HepG2 (cell line): ENCODE measurements around the gene IL17RC. TPM values are rescaled to one million over a fixed set of nuclear protein-coding genes. Genes with fewer than 3 reads are reported as not detected.

Experiments used
- AHR ChIP-seq: IDR thresholded peaks from 2 replicates; pipeline ENCODE4 v1.6.1; 2018; ENCODE audit warnings: missing genetic modification reagents, missing compliant biosample characterization
- AKNA ChIP-seq: sonication (generic); formaldehyde crosslinking; IDR thresholded peaks from 2 replicates; pipeline ENCODE4 v1.4.0; 2020; ENCODE audit warnings: missing genetic modification reagents, borderline replicate concordance
- EP300 ChIP-seq, 3 experiments: sonication (generic) in 1 of 3; formaldehyde crosslinking in 1 of 3; IDR thresholded peaks; 2 replicates each; pipeline versions ENCODE4 v1.5.1 to v1.6.1; 2011 to 2020; ENCODE audit warnings: low read depth in 2 of 3, low read length in 2 of 3, borderline replicate concordance in 1 of 3, improper control_type of control experiment in 1 of 3, mild to moderate bottlenecking in 1 of 3, missing genetic modification reagents in 1 of 3, moderate library complexity in 1 of 3
- ETS1 ChIP-seq: sonication (generic); formaldehyde crosslinking; IDR thresholded peaks from 2 replicates; pipeline ENCODE4 v1.4.0; 2020; ENCODE audit warnings: missing genetic modification reagents
- FOXP4 ChIP-seq: sonication (generic); formaldehyde crosslinking; IDR thresholded peaks from 2 replicates; pipeline ENCODE4 v1.4.0; 2020; ENCODE audit warnings: missing genetic modification reagents
- HDAC1 ChIP-seq: sonication (generic); formaldehyde crosslinking; IDR thresholded peaks from 2 replicates; pipeline ENCODE4 v1.5.1; 2020; ENCODE audit warnings: mild to moderate bottlenecking, missing genetic modification reagents
- HMG20B ChIP-seq: conservative IDR thresholded peaks from 2 replicates; pipeline ENCODE4 v1.6.1; 2016; ENCODE audit warnings: missing genetic modification reagents, missing compliant biosample characterization
- ISL2 ChIP-seq: sonication (generic); formaldehyde crosslinking; IDR thresholded peaks from 2 replicates; pipeline ENCODE4 v1.5.0; 2020; ENCODE audit warnings: missing genetic modification reagents
- MTA3 ChIP-seq: sonication (generic); formaldehyde crosslinking; IDR thresholded peaks from 2 replicates; pipeline ENCODE4 v1.4.0; 2020; ENCODE audit warnings: missing genetic modification reagents
- PHF20 ChIP-seq: sonication (generic); formaldehyde crosslinking; IDR thresholded peaks from 2 replicates; pipeline ENCODE4 v1.5.0; 2020; ENCODE audit warnings: mild to moderate bottlenecking, missing genetic modification reagents
- RBFOX2 ChIP-seq: fragments of 200-400 bp; formaldehyde crosslinking; IDR thresholded peaks from 2 replicates; pipeline ENCODE4 v1.6.1; 2017; ENCODE audit warnings: low read depth, mild to moderate bottlenecking, low read length
- TGIF2 ChIP-seq: IDR thresholded peaks from 2 replicates; pipeline ENCODE4 v1.6.1; 2016; ENCODE audit warnings: control low read depth, missing compliant biosample characterization
- ZBTB43 ChIP-seq: sonication (generic); formaldehyde crosslinking; conservative IDR thresholded peaks from 2 replicates; pipeline ENCODE4 v1.4.0; 2020; ENCODE audit warnings: missing genetic modification reagents
- ZNF275 ChIP-seq: sonication (generic); formaldehyde crosslinking; IDR thresholded peaks from 2 replicates; pipeline ENCODE4 v1.8.0; 2022; ENCODE audit warnings: missing genetic modification reagents, mild to moderate bottlenecking, inconsistent platforms, borderline replicate concordance
- ZNF503 ChIP-seq: sonication (generic); formaldehyde crosslinking; IDR thresholded peaks from 2 replicates; pipeline ENCODE4 v1.4.0; 2020; ENCODE audit warnings: missing genetic modification reagents
- polyA plus RNA-seq, 8 experiments: library from polyadenylated mRNA; depleted of rRNA in 3 of 8; stranded (reverse) in 7 of 8; unstranded in 1 of 8; fragments of >200 nt; fragmentation: Illumina TruSeq in 4 of 8; extraction: Trizol in 4 of 8; gene quantifications; 2 replicates each; pipeline versions ENCODE4 v1.2.1 to v1.2.3, GENCODE V29; 2011 to 2016; ENCODE audit warnings: low read depth in 4 of 8, missing spikeins in 1 of 8, mixed read lengths in 1 of 8; ENCODE audit not compliant: insufficient read depth in 1 of 8
- total RNA-seq, 5 experiments: library from RNA; depleted of rRNA; stranded (reverse); fragments of >200 nt; fragmentation: Illumina TruSeq; extraction: Trizol; gene quantifications; 2 replicates each; pipeline ENCODE4 v1.2.3, GENCODE V29; 2016; ENCODE audit warnings: low read depth in 1 of 5

The IL17RC gene
- total and polyA plus RNA-seq, 2 of the 13 experiments (the other 11 are each of a cell fraction or from before 2014, with no cell fraction given) = 20.7 to 24.0 TPM

GRCh38 chr3:9933561-9934234, 16.8 kb downstream of the IL17RC start, which contains the start of gene CRELD1 (continued):
- TF ChIP-seq AKNA (CRISPR knock-in tag) = no peak
- no peak for TF ChIP-seq ZNF503 (CRISPR knock-in tag)
- no peak for TF ChIP-seq EP300 (IDR thresholded peaks at IDR 0.05; ENCODE audit: low read depth in 2 of 2, low read length in 2 of 2)
- peak; percentile 19; the same call in 1 of the 2 replicates for TF ChIP-seq EP300 (CRISPR knock-in tag; IDR thresholded peaks at IDR 0.05; ENCODE audit: borderline replicate concordance)
- no peak for TF ChIP-seq MTA3
- no peak for TF ChIP-seq AHR (CRISPR knock-in tag)
- TF ChIP-seq PHF20 = peak; percentile 46; the same call in 1 of the 2 replicates
- TF ChIP-seq HMG20B = 0 out of 2 replicates have a peak, but pooled peaks have one; percentile 27
- peak; percentile 69 for TF ChIP-seq HDAC1 (CRISPR knock-in tag)
- TF ChIP-seq ZNF275 (CRISPR knock-in tag) = peak; percentile 15; the same call in 1 of the 2 replicates
- TF ChIP-seq TGIF2 (CRISPR knock-in tag) = no peak
- peak; percentile 49; the same call in 1 of the 2 replicates for TF ChIP-seq ISL2
- TF ChIP-seq ETS1 (CRISPR knock-in tag) = 0 out of 2 replicates have a peak, but pooled peaks have one; percentile 21
- peak; percentile 37; the same call in 1 of the 2 replicates for TF ChIP-seq FOXP4
- TF ChIP-seq ZBTB43 = peak; percentile 56
- peak; percentile 87 for TF ChIP-seq RBFOX2
